GM21825 (cell line): ENCODE measurements around the gene CLNK.

Source experiments
- ATAC-seq: cut with Tn5 transposase; IDR thresholded peaks from one replicate; pipeline ENCODE4 v1.9.1; 2021; ENCODE audit warnings: mild to moderate bottlenecking, moderate library complexity; ENCODE audit not compliant: unreplicated experiment

The CLNK gene

GRCh38 chr4:10613926-10614478, 70.6 kb downstream of the CLNK start:
- no peak for ATAC-seq

GRCh38 chr4:10612476-10612875, 72.1 kb downstream of the CLNK start:
- ATAC-seq = no peak

- ATAC-seq = no peak
These were observed 72.9 kb downstream of the CLNK start for GRCh38 chr4:10611673-10612072.

GRCh38 chr4:10608501-10609219, 75.9 kb downstream of the CLNK start:
- ATAC-seq = no peak

DNA sequence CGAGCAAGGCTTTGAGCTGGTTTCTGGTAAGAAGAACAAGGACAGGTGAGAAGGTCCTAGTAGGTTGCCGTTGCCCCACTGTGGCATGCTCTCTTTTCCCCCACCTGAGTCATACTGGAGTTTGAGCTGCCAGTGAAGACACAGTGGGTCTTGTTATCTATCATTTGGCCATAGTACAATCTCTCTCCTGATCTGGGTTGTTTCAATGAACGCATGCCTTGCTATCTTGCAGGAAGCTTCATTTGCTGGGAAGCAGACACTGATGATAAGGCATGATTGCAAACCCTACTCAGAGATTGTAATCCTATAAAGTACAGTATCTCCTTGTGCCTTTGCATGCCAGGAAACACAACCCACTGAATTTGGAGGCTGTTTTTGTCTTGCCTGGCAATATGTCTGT, 77.4 kb downstream of the CLNK start:
- ATAC-seq = no peak

- ATAC-seq = no peak
These were observed 77.9 kb downstream of the CLNK start for GRCh38 chr4:10606483-10607155.

- ATAC-seq = no peak
These were observed 78.7 kb downstream of the CLNK start for GRCh38 chr4:10605746-10606482.

- no peak for ATAC-seq
These were observed 79.5 kb downstream of the CLNK start for GRCh38 chr4:10605031-10605430.

GRCh38 chr4:10599574-10599973, 85.0 kb downstream of the CLNK start:
- no peak for ATAC-seq

- ATAC-seq = no peak
These were observed 85.7 kb downstream of the CLNK start for GRCh38 chr4:10598829-10599228.

DNA sequence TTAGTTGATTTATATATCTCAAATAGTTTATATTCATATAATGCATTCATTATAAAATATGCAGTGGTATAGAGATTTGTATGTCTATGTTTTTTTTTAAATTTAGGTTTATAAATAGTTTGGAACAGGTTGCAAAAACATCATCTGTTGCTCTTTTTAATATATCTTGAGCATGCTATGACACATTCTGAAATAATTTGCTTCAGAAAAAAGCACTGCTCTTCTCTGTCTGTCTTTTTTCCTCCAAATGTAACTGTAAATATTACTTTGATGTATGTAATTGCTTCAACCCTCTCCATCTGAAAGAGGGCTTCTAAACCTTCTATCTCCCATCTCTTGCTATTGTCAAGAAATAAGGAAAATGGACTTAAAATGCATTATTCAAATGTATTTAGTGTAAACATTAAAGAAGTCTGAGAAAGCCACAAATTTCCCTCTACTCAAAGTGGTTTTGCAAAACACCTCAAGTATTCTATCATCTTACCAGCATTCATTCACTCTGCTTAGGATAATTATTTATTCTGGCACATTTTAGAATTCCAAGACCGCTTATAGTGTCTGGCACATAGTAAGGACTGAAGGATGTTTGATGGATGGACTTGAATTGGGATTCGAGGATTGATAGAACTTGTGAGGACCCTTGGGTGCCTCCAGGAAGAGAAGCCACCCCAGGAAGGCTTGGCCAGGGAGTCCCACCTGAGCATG, 87.8 kb downstream of the CLNK start:
- ATAC-seq = no peak

DNA sequence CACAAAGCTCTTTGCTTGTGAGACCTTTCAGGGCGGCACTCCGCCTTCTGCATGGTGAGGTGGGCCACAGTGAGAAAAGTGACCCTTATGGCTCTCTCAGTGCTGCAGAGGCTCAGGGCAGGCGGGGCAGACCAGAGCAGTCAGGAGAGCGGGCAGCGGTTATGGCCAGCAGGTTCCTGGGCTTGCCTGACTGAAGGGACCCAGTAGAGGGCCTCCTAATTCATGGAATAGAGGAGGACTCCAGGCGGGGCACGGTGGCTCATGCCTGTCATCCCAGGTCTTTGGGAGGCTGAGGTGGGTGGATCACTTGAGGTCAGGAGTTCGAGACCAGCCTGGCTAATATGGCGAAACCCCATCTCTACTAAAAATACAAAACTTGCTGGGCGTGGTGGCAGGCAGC, 91.4 kb downstream of the CLNK start:
- no peak for ATAC-seq

DNA sequence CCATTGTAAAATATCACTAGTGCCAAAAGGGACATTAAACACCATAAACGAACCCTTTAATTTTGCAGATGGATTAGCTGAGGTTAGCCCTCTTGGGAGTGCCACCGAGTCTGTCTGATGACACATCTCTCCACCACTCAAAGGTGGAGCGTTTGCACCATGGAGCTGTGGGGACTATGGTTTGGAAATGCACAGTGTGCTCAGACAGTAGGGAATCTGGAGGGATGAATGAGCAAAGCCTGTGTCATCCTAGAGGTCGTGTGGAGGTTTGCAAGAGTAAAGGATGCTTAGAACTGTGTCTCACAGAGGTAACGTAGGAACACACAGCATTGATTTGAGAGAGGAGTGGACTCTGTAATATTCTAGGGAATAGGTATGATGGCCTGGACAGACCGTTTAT, 93.7 kb downstream of the CLNK start:
- no peak for ATAC-seq

DNA sequence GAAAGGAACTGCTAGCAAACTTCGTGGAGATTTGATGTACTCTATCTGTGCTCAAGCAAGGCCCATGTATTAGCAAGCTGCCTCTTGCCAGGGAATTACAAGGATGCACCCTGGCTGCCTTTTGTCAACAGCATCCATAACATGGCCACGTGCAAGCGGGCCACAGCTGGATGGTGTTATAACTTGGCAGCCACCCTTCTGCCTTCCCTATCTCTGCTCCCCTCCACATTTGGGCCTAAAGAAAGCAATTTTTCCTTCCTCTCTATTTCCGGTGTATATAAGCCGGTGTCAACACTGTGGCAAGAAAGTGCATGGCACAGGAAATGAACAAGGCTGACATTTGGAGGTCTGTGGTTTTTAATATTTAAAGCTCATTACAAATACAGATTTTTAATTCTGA, 94.8 kb downstream of the CLNK start:
- ATAC-seq = no peak

- ATAC-seq = no peak
These were observed 95.2 kb downstream of the CLNK start for GRCh38 chr4:10589321-10589720.

GRCh38 chr4:10587697-10588096, 96.9 kb downstream of the CLNK start:
- ATAC-seq = no peak

GRCh38 chr4:10587296-10587695, 97.3 kb downstream of the CLNK start:
- no peak for ATAC-seq

DNA sequence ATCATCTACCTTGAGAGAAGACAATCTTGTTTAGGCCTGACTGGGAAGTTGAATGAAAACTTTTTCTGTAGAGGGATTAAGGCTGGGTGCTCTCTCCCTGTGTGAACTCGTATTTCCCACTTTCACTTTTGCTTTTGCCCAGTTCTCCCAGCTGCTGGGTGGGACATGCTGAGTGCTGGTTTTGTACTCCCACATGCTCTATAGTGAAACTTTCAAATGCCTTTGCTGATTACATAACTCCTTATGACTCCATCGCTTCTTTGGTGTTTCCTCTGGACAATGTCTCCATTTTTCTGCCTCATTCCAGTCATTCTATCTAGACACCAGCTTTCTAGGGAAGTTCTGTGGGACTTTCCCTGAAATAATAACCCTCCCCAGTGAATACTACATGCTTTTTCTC, 100.5 kb downstream of the CLNK start:
- ATAC-seq = peak; percentile 68

DNA sequence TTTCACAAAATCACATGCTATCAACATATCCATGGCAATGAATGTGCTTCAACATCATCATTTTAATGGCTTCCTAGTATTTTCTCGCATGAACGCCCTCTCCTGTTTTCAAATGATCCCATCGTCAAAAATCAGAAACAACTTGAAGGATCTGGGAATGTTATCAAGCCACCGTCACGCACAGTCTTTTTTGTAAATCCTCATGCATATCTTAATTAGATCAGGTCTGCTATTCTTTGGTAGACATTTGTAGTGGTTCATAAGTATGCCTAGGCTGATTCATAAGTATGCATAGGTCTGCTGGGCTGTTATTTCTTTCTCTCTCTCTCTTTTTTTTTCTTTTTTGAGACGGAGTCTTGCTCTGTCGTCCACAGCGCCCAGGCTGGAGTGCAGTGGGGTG, 101.6 kb downstream of the CLNK start:
- no peak for ATAC-seq

DNA sequence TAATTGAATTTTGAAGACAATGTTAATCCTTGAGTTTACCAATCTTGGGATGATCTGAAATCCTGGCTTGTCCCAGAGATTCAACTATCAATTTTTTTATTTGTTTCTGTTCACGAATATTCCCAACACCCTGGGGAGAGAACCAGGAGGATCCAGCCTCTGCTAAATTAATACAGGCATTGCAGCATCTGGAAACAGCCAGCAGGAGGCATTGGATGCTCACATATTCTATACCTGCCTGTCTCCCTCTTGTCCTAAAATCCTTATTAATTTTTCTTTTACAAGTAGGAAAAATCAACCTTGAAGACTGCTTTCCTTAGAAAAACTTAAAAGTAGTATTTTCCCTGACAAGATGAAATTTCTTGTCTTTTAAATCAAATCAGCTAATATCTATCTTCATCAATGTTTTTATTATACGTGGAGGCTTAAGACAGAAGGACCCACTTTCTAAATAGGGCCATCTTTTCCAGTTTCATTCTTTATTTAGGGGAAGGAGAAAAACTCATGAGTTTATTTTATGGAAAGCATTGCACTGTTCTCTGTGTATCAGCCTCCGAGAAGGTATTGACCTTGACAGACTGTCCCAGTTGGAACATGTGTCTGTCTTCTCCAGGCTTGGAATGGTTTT, 102.4 kb downstream of the CLNK start:
- no peak for ATAC-seq

DNA sequence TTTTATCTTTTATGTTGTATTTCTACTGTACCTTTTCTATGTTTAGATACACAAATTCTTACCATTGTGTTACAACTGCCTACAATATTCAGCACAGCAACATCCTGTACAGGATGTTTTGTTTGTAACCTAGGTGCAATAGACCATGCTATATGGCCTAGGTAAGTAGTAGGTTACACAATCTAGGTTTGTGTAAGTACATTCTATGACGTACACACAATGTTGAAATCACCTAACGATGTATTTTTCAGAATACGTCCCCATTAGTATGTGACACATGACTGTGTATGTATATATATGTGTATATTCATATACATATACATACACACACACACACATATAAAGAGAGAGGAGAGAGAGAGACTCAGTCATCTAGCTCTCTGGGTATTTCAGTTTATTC, 103.5 kb downstream of the CLNK start:
- ATAC-seq = no peak
